Vagina (tissue), 2 donors: ENCODE results near the gene MIA.

ENCODE experiments used
- CTCF ChIP-seq, 3 experiments: fragments of 450-650 bp in 2 of 3; fragments of 200-600 bp in 1 of 3; sonication (generic) in 1 of 3; IDR thresholded peaks; one replicate each; pipeline ENCODE4 v1.5.1; 2017 to 2019; ENCODE audit warnings: antibody characterized with exemption in 3 of 3, mild to moderate bottlenecking in 2 of 3, moderate library complexity in 2 of 3
- POLR2A ChIP-seq, 2 donors: fragments of 450-650 bp; IDR thresholded peaks; one replicate each; pipeline ENCODE4 v1.6.1; 2017; ENCODE audit warnings: antibody characterized with exemption in 2 of 2, mild to moderate bottlenecking in 2 of 2, moderate library complexity in 2 of 2
- POLR2AphosphoS5 ChIP-seq, 2 donors: sonication (generic); formaldehyde crosslinking; IDR thresholded peaks; one replicate each; pipeline ENCODE4 v1.9.0; 2017; ENCODE audit warnings: antibody characterized with exemption in 2 of 2, mild to moderate bottlenecking in 2 of 2, low read depth in 1 of 2; ENCODE audit not compliant: insufficient read depth in 1 of 2

DNA sequence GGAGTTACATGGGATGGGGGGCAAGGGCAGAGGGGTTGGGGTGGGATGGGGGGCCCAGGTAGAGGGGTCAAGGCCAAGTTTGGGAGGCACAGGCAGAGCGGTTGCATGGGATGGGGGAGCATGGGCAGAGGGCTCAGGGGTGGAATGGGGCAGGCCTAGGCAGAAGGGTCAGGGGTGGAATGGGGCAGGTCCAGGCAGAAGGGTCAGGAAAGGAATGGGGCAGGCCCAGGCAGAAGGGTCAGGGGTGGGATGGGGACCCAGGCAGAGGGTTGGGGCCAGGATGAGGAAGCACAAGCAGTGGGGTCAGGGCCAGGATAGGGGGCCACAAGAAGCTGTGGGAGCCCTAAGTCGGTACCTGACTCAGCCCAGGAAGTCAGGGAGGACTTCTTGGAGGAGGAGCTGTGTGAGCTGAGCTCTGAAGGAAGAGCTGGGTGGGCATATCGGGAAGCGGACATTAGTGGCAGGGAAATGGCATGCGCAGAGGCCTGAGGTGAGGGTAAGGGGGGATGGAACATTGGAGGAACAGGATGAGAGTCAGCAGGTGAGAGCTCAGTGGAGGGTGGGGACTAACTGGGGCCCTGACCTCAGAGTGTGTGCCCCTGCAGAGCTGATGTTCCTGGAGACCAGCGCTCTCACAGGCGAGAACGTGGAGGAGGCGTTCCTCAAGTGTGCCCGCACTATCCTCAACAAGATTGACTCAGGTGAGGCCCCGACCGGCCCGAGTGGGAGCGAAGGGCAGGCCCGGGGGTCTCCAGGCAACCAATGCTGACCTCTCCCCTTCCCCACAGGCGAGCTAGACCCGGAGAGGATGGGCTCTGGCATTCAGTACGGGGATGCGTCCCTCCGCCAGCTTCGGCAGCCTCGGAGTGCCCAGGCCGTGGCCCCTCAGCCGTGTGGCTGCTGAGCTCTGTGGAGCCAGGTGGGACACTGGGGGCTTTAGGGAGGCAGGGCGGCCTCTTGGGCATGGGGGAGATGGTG lies 11.0 kb downstream of the MIA start:
- TF ChIP-seq POLR2A (IDR thresholded peaks at IDR 0.05), result no peak
- TF ChIP-seq CTCF (IDR thresholded peaks at IDR 0.05), result no peak
- TF ChIP-seq POLR2AphosphoS5 (IDR thresholded peaks at IDR 0.05; ENCODE audit: insufficient read depth in 1 of 2, low read depth in 1 of 2), result no peak
